CD4-positive, alpha-beta T cell treated with Interleukin-10 for 1 hour (primary cell): Measurements from ENCODE around the gene FGF11.
A peak's percentile ranks its signal among the peaks of the same experiment; 100 is the strongest.

ENCODE experiments used
- DNase-seq: peaks from one replicate; pipeline ENCODE4 v3.0.0-alpha.2; 2020

FGF11 gene

GRCh38 chr17:7439462-7440112, at the start of gene FGF11:
Gene FGF11 (plus strand): TSS chr17:7439512. CDS start chr17:7439621, 109 bp downstream.
- no peak for DNase-seq

GRCh38 chr17:7389924-7390910, 49.1 kb upstream of the FGF11 start:
- DNase-seq = no peak

- DNase-seq = no peak
These were observed 48.0 kb upstream of the FGF11 start for GRCh38 chr17:7391307-7391706.

- no peak for DNase-seq
These were observed 46.4 kb upstream of the FGF11 start for GRCh38 chr17:7392696-7393612.

GRCh38 chr17:7393613-7394451, 45.5 kb upstream of the FGF11 start:
- DNase-seq = peak; percentile 82

- DNase-seq = peak; percentile 85
These were observed 44.7 kb upstream of the FGF11 start, which contains the start of gene PLSCR3 for GRCh38 chr17:7394452-7395191. Gene PLSCR3 (minus strand): TSS chr17:7394525. CDS start chr17:7394110, 415 bp downstream.

- DNase-seq = no peak
These were observed 43.2 kb upstream of the FGF11 start for GRCh38 chr17:7396147-7396546.

- no peak for DNase-seq
These were observed 40.7 kb upstream of the FGF11 start for GRCh38 chr17:7398612-7399011.

GRCh38 chr17:7403043-7403726, 36.1 kb upstream of the FGF11 start:
- no peak for DNase-seq

- no peak for DNase-seq
These were observed 35.7 kb upstream of the FGF11 start for GRCh38 chr17:7403727-7403976.

GRCh38 chr17:7403977-7404736, 35.2 kb upstream of the FGF11 start, which contains the start of gene TMEM256:
Gene TMEM256 (minus strand): TSS chr17:7404097. CDS start chr17:7404084, 13 bp downstream.
- DNase-seq = peak; percentile 97

GRCh38 chr17:7404737-7405349, 34.5 kb upstream of the FGF11 start:
- peak; percentile 80 for DNase-seq

- DNase-seq = no peak
These were observed 33.7 kb upstream of the FGF11 start for GRCh38 chr17:7405350-7406234.

GRCh38 chr17:7406235-7406825, 33.0 kb upstream of the FGF11 start:
- no peak for DNase-seq

- DNase-seq = no peak
These were observed 32.2 kb upstream of the FGF11 start for GRCh38 chr17:7407082-7407481.

- DNase-seq = no peak
These were observed 31.6 kb upstream of the FGF11 start, which contains the start of gene NLGN2 for GRCh38 chr17:7407485-7408251. Gene NLGN2 (plus strand): TSS chr17:7407845. CDS start chr17:7408256, 411 bp downstream.

- peak; percentile 50 for DNase-seq
These were observed 31.0 kb upstream of the FGF11 start for GRCh38 chr17:7408252-7408727.
